Heart right ventricle (tissue), 16 donors: Measurements from ENCODE around the gene ATF6B. TPM values are rescaled to one million over a fixed set of nuclear protein-coding genes. Genes with fewer than 3 reads are reported as not detected.

Experiments
- ATAC-seq, 8 donors: fragments of 200-7000 bp; cut with Tn5 transposase; one replicate each; pipeline ENCODE4 v1.9.1; 2020; ENCODE audit warnings: mild to moderate bottlenecking in 8 of 8, moderate library complexity in 8 of 8, moderate number of reproducible peaks in 1 of 8
- DNase-seq, 2 donors: peaks; one replicate each; pipeline ENCODE4 v3.0.0-alpha.2; 2020
- H3K27ac ChIP-seq, 10 donors: fragments of 200-600 bp; sonication (generic) in 2 of 10; one replicate each; pipeline versions ENCODE4 v1.5.0 to v1.8.0; 2020 to 2022; ENCODE audit warnings: mild to moderate bottlenecking in 3 of 10
- H3K27me3 ChIP-seq, 7 donors: fragments of 200-600 bp; one replicate each; pipeline ENCODE4 v1.8.0; 2021 to 2022; ENCODE audit warnings: mild to moderate bottlenecking in 2 of 7
- H3K36me3 ChIP-seq, 9 donors: fragments of 200-600 bp; sonication (generic) in 1 of 9; one replicate each; pipeline versions ENCODE4 v1.5.0 to v1.8.0; 2020 to 2022; ENCODE audit warnings: mild to moderate bottlenecking in 2 of 9
- H3K4me1 ChIP-seq, 9 donors: fragments of 200-600 bp; sonication (generic) in 1 of 9; one replicate each; pipeline versions ENCODE4 v1.5.0 to v1.8.0; 2020 to 2022; ENCODE audit warnings: mild to moderate bottlenecking in 4 of 9
- H3K4me3 ChIP-seq, 10 donors: fragments of 200-600 bp; sonication (generic) in 2 of 10; one replicate each; pipeline versions ENCODE4 v1.5.0 to v1.8.0; 2020 to 2022; ENCODE audit warnings: mild to moderate bottlenecking in 7 of 10, moderate library complexity in 2 of 10
- H3K9me3 ChIP-seq, 11 donors: fragments of 200-600 bp in 10 of 11; sonication (generic) in 2 of 11; one replicate each; pipeline versions ENCODE4 v1.5.0 to v1.8.0; 2013 to 2022; ENCODE audit warnings: mild to moderate bottlenecking in 2 of 11, control low read depth in 1 of 11, moderate library complexity in 1 of 11
- CTCF ChIP-seq, 9 donors: fragments of 200-600 bp; sonication (generic) in 2 of 9; IDR thresholded peaks; one replicate each; pipeline versions ENCODE4 v1.5.0 to v1.8.0; 2021 to 2022; ENCODE audit warnings: antibody characterized with exemption in 9 of 9, mild to moderate bottlenecking in 5 of 9, moderate library complexity in 1 of 9
- WGBS, 2 donors: extraction: QIAGEN DNeasy Blood & Tissue Kit; methylation state at CpG; one replicate each; pipeline ENCODE4 v1.1.7; 2013; ENCODE audit warnings: inconsistent platforms in 1 of 2; 5-methylcytosine and 5-hydroxymethylcytosine counted together
- intact Hi-C, 10 donors: fragments of 100-400 bp; cut with DNase I; formaldehyde crosslinking; loops; one replicate each; pipeline versions ENCODE4 v1.11.1 to v1.14.2; 2022
- polyA plus RNA-seq, 2 donors: library from polyadenylated mRNA; stranded (reverse); fragments of 200-250 nt; gene quantifications; one replicate each; pipeline ENCODE4 v1.2.3, GENCODE V29; 2013
- total RNA-seq, 10 donors: library from RNA; stranded (reverse); fragmentation: NEBNext Ultra II Directional in 3 of 10; extraction: Animal tissue kit (Norgen Biotek cat#: 25700) in 3 of 10; gene quantifications; one replicate each; pipeline versions ENCODE4 v1.2.1 to v1.2.4, GENCODE V29; 2021 to 2023
- donor health status: Arrhythmogenic right ventricular cardiomyopathy.
- donor health status: ischemic (EF 13 %, LVEDD 7.1; RV severe dilation, severe dysfunction).
- donor health status: healthy with polysubstance abuse.
- donor health status: DM: no; HTN: yes; CAD: no.
- donor health status: DM: no; HTN: no; CAD: no.
- donor health status: ischemic (EF 25% LVEDD 6.9; RV normal size, moderate dysfunction).
- donor health status: ischemic (EF 25% LVEDD 5.7; RV mildly dilated, moderate dysfunction).
- donor health status: healthy.
- donor health status: DM: yes; HTN: yes; CAD: no.
- donor health status: Ischemic cardiomyopathy.
- donor health status: ischemic (EF 35%, LVEDD 5.7; RV mildly dilated, moderate dysfunction).
- donor health status: nonischemic (EF 11% LVEDD 7.7; RV severe dilation, severe dysfunction).
- donor health status: DM: yes; HTN: yes; CAD: no.
- donor health status: PGD.
- donor health status: ischemic (EF 29% LVEDD 5.4; RV normal size, mild dysfunction).
- donor health status: nonischemic (EF 23%, LVEDD 6.1; RV moderate dilation, normal function).

ATF6B gene
- total and polyA plus RNA-seq, 12 donors, result 20.1 to 47.0 (median 29.4) TPM

- no peak for TF ChIP-seq CTCF (IDR thresholded peaks at IDR 0.05)
- peaks cover 13 to 28% (median 23%) of the 10 kb centered on the region in 9 donors for H3K4me1 ChIP-seq
- H3K36me3 ChIP-seq, result peaks cover 0 to 2% (median 0%) of the 10 kb centered on the region in 9 donors
- no peaks in the 10 kb centered on the region for H3K9me3 ChIP-seq
- ATAC-seq, result no peak
- H3K27me3 ChIP-seq, result peaks cover 0 to 7% (median 0%) of the 10 kb centered on the region in 7 donors
- no peak overlapping the region for H3K4me3 ChIP-seq
- no peak for DNase-seq
- no peak overlapping the region for H3K27ac ChIP-seq
- intact Hi-C loops, result loop anchor here in 1 of 10 donors (2.0 kb wide), 1 partner anchor 1069 kb away; the partner anchor contains the start of genes RXRB and SLC39A7
These were observed 4.1 kb upstream of the ATF6B start for GRCh38 chr6:32132110-32132509.

DNA sequence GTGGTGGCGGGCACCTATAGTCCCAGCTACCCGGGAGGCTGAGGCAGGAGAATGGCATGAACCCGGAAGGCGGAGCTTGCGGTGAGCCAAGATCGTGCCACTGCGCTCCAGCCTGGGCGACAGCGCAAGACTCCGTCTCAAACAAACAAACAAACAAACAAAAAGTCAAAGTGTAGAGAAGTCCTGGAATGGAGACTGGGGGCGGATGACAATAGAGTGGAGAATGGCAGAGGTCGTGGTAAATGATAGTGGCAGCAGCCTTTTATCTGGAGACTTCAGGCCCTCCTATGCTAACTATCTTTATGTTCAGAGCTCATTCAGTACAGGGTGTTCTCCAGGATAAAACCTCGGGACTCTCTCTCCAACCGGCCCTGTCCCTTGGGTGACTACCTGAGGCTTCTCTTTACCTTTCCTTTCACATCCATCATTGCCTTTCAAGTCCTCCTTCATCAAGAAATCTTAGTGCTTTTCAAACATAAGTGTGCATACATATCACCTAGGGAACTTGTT lies 3.4 kb upstream of the ATF6B start:
- WGBS, 2 donors, result 86 to 90% methylated on average over 14 of the region's 14 CpGs
- intact Hi-C loops, result no loop called here
- H3K27ac ChIP-seq, result no peak overlapping the region
- DNase-seq (no peak), ATAC-seq (no peak)
- peaks cover 16 to 34% (median 30%) of the 10 kb centered on the region in 9 donors for H3K4me1 ChIP-seq
- peaks cover 0 to 8% (median 0%) of the 10 kb centered on the region in 9 donors for H3K36me3 ChIP-seq
- TF ChIP-seq CTCF (IDR thresholded peaks at IDR 0.05), result no peak
- H3K27me3 ChIP-seq, result peaks cover 0 to 7% (median 0%) of the 10 kb centered on the region in 7 donors
- H3K4me3 ChIP-seq, result no peak overlapping the region
- H3K9me3 ChIP-seq, result no peaks in the 10 kb centered on the region

DNA sequence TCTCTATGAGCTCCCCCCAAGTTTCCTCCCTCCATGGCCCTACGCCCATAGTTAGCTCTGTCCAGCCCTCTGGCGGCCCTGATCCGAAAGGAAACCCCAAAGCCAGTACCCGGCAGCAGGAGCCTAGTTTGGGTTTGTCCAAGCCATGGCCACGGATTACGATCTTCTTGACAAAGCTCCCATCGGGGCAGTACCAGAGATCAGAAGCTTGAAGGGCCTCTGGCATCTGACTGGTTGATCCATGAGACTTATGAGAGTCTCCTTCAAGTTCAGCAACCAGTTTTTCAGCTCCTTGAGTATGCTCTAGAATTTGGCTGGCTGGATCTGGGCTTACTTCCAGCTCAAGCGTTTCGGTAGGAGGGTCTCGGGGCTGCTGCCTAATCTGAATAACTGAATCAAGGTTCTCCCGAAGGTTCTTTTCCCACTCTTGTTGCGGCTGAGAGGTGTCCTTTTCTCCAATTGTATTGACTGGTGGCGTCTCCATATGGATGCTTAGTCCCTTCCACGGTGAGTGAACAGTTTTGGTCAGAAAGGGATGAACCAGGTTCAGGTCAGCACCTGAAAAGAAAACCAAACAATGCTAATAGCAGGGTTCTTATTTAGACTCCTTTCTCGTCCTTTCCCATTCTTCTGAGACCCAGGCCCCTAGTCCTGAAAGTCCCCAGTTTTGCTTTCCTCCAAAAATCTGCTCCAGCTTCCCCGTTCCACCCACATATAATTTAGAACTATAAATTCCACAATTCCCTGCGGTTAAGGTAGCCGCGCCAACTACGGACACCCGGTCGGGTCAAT lies 1.4 kb upstream of the ATF6B start:
- intact Hi-C loops, result loop anchor here in 7 of 10 donors (1.0 to 10.0 kb wide), 6 partner anchors 22 to 66 kb away; partner anchors contain the start of genes AGPAT1 (in 4 of the 7), RNF5 (in 3 of the 7), GPSM3 (in 2 of the 7) and PBX2 (in 2 of the 7)
- 34 to 36% methylated on average over 22 of the region's 22 CpGs for WGBS, 2 donors
- peak overlapping the region; percentile 36 to 95 (median 66) for H3K4me3 ChIP-seq
- ATAC-seq (peak; percentile 44 to 69 (median 58)), DNase-seq (no peak)
- TF ChIP-seq CTCF (IDR thresholded peaks at IDR 0.05), result no peak
- peaks cover 0 to 28% (median 17%) of the 10 kb centered on the region in 9 donors for H3K36me3 ChIP-seq
- peaks cover 0 to 7% (median 0%) of the 10 kb centered on the region in 7 donors for H3K27me3 ChIP-seq
- no peaks in the 10 kb centered on the region for H3K9me3 ChIP-seq
- H3K4me1 ChIP-seq, result peaks cover 16 to 39% (median 34%) of the 10 kb centered on the region in 9 donors
- peak overlapping the region; percentile 67 to 94 (median 88) for H3K27ac ChIP-seq

- peak overlapping the region in 9 of 10 donors; percentile 48 to 97 (median 67) for H3K4me3 ChIP-seq
- WGBS, 2 donors, result 87 to 89% methylated on average over 13 of the region's 13 CpGs
These were observed 778 bp upstream of the ATF6B start for GRCh38 chr6:32128751-32129296.

More at GRCh38 chr6:32128751-32129296, 778 bp upstream of the ATF6B start:
- TF ChIP-seq CTCF (IDR thresholded peaks at IDR 0.05), result no peak
- intact Hi-C loops, result loop anchor here in 6 of 10 donors (2.0 to 10.0 kb wide), 3 partner anchors 46 to 63 kb away; partner anchors contain the start of genes AGPAT1 (in 4 of the 6), RNF5 (in 3 of the 6), GPSM3 (in 2 of the 6) and PBX2 (in 2 of the 6)
- Histone ChIP-seq H3K9me3 (no peaks in the 10 kb centered on the region), H3K4me1 (peaks cover 16 to 39% (median 34%) of the 10 kb centered on the region in 9 donors), H3K36me3 (peaks cover 0 to 34% (median 22%) of the 10 kb centered on the region in 9 donors), H3K27me3 (peaks cover 0 to 1% (median 0%) of the 10 kb centered on the region in 7 donors), H3K27ac (peak overlapping the region in 9 of 10 donors; percentile 25 to 94 (median 84))
- no peak for ATAC-seq
- no peak for DNase-seq
